AG10803 (cell line): ENCODE data around the gene ABCA2.

Experiments used
- DNase-seq: peaks from one replicate; pipeline ENCODE4 v3.0.0; 2010; ENCODE audit warnings: low read depth
- H3K4me3 ChIP-seq: 2 replicates; pipeline ENCODE4 v1.5.1; 2011; ENCODE audit warnings: mild to moderate bottlenecking, low read length, control low read depth
- CTCF ChIP-seq: conservative IDR thresholded peaks from 2 replicates; pipeline ENCODE4 v1.5.1; 2011; ENCODE audit warnings: mild to moderate bottlenecking, low read length, control low read depth, inconsistent platforms

Gene ABCA2

GRCh38 chr9:136974817-136975535 lies 53.1 kb downstream of the ABCA2 start:
- no peak for TF ChIP-seq CTCF
- DNase-seq = no peak
- no peak overlapping the region for H3K4me3 ChIP-seq

- DNase-seq = no peak
- TF ChIP-seq CTCF = no peak
- no peak overlapping the region for H3K4me3 ChIP-seq
Observed at GRCh38 chr9:136973618-136974617, 54.1 kb downstream of the ABCA2 start.

GRCh38 chr9:136972743-136973142 lies 55.3 kb downstream of the ABCA2 start:
- no peak overlapping the region for H3K4me3 ChIP-seq
- no peak for DNase-seq
- TF ChIP-seq CTCF = no peak

- no peak for TF ChIP-seq CTCF
- H3K4me3 ChIP-seq = no peak overlapping the region
- no peak for DNase-seq
Observed at GRCh38 chr9:136972335-136972734, 55.7 kb downstream of the ABCA2 start.

GRCh38 chr9:136971746-136972145 lies 56.3 kb downstream of the ABCA2 start:
- no peak for DNase-seq
- no peak for TF ChIP-seq CTCF
- no peak overlapping the region for H3K4me3 ChIP-seq

GRCh38 chr9:136970361-136970760 lies 57.7 kb downstream of the ABCA2 start:
- no peak overlapping the region for H3K4me3 ChIP-seq
- TF ChIP-seq CTCF = no peak
- DNase-seq = no peak
